ENCODE results near the gene KCNH4. TPM values are rescaled to one million over a fixed set of nuclear protein-coding genes. Genes with fewer than 3 reads are reported as not detected.

The KCNH4 gene
- total RNA-seq, 1 experiment from 2014 or later, result not detected

DNA sequence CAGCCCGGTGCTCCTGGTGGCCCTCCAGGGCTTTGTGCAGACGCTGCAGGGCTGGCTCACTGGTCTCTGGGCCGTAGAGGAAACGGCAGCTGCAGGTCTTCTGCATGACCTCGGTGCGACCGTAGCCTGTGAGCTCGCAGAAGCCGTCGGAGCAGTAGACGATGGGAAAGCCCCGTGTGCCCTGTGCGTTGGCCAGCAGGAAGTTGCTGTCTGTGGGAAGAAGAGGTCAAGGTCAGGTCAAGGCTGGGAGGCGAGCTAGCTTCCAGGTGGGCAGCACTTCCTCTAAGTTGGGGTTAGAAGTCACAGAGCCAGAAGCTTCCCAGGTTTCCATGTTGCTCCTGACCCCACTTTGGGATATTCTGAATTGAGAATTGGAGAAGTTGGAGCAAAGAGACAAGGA is 2.1 kb downstream of the KCNH4 start:
- H3K27me3 ChIP-seq (ENCODE audit: insufficient read depth, low read length), result peaks cover 3% of the 10 kb centered on the region; the same call in 1 of the 2 replicates

More for the DNA sequence above, 2.1 kb downstream of the KCNH4 start:
- Histone ChIP-seq H3K9me3 (ENCODE audit: control insufficient read depth in 1 of 2, insufficient read depth in 1 of 2, low read depth in 1 of 2, low read length in 2 of 2) (no peaks in the 10 kb centered on the region), H3K79me2 (ENCODE audit: insufficient read depth, low read length) (no peaks in the 10 kb centered on the region), H3K27ac (ENCODE audit: low read depth, low read length) (no peak overlapping the region), H2AFZ (ENCODE audit: low read depth, low read length, poor library complexity, severe bottlenecking) (no peak overlapping the region), H3K4me2 (ENCODE audit: low read length) (no peak overlapping the region), H3K9ac (ENCODE audit: low read length) (no peak overlapping the region), H3K36me3 (ENCODE audit: control insufficient read depth in 1 of 2, insufficient read depth in 2 of 2, low read length in 2 of 2) (no peaks in the 10 kb centered on the region), H3K9me2 (ENCODE audit: insufficient read depth) (no peaks in the 10 kb centered on the region), H3K4me1 (ENCODE audit: control insufficient read depth in 1 of 2, insufficient read depth in 2 of 2, low read length in 2 of 2) (peaks cover 9 to 13% of the 10 kb centered on the region in 2 experiments), H3K4me3 (replicated peaks in 1 of 2; ENCODE audit: low read depth in 1 of 2, low read length in 2 of 2) (no peak overlapping the region), H4K20me1 (ENCODE audit: insufficient read depth) (no peaks in the 10 kb centered on the region)
- no TSS peak for BruUV-seq (replicated peaks)
- no peak for TF ChIP-seq CBX3 (IDR thresholded peaks at IDR 0.05; ENCODE audit: low read depth)
- TF ChIP-seq, protein P1, sequence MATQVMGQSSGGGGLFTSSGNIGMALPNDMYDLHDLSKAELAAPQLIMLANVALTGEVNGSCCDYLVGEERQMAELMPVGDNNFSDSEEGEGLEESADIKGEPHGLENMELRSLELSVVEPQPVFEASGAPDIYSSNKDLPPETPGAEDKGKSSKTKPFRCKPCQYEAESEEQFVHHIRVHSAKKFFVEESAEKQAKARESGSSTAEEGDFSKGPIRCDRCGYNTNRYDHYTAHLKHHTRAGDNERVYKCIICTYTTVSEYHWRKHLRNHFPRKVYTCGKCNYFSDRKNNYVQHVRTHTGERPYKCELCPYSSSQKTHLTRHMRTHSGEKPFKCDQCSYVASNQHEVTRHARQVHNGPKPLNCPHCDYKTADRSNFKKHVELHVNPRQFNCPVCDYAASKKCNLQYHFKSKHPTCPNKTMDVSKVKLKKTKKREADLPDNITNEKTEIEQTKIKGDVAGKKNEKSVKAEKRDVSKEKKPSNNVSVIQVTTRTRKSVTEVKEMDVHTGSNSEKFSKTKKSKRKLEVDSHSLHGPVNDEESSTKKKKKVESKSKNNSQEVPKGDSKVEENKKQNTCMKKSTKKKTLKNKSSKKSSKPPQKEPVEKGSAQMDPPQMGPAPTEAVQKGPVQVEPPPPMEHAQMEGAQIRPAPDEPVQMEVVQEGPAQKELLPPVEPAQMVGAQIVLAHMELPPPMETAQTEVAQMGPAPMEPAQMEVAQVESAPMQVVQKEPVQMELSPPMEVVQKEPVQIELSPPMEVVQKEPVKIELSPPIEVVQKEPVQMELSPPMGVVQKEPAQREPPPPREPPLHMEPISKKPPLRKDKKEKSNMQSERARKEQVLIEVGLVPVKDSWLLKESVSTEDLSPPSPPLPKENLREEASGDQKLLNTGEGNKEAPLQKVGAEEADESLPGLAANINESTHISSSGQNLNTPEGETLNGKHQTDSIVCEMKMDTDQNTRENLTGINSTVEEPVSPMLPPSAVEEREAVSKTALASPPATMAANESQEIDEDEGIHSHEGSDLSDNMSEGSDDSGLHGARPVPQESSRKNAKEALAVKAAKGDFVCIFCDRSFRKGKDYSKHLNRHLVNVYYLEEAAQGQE (IDR thresholded peaks at IDR 0.05; ENCODE audit: low read depth), result no peak
- TF ChIP-seq CEBPB (IDR thresholded peaks at IDR 0.05; ENCODE audit: low read depth), result no peak
- TF ChIP-seq, protein P2, sequence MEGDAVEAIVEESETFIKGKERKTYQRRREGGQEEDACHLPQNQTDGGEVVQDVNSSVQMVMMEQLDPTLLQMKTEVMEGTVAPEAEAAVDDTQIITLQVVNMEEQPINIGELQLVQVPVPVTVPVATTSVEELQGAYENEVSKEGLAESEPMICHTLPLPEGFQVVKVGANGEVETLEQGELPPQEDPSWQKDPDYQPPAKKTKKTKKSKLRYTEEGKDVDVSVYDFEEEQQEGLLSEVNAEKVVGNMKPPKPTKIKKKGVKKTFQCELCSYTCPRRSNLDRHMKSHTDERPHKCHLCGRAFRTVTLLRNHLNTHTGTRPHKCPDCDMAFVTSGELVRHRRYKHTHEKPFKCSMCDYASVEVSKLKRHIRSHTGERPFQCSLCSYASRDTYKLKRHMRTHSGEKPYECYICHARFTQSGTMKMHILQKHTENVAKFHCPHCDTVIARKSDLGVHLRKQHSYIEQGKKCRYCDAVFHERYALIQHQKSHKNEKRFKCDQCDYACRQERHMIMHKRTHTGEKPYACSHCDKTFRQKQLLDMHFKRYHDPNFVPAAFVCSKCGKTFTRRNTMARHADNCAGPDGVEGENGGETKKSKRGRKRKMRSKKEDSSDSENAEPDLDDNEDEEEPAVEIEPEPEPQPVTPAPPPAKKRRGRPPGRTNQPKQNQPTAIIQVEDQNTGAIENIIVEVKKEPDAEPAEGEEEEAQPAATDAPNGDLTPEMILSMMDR (IDR thresholded peaks at IDR 0.05 in 2 of 3, conservative IDR thresholded peaks at IDR 0.05 in 1 of 3; ENCODE audit: borderline replicate concordance in 1 of 3, insufficient read depth in 1 of 3, low read depth in 2 of 3, low read length in 2 of 3), result no peak
- no peak for TF ChIP-seq JUND (IDR thresholded peaks at IDR 0.05)
- CTCF ChIA-PET, result no interaction called here
- intact Hi-C loops (cut with micrococcal nuclease), result no loop called here
- DNase-seq (ENCODE audit: low read depth, low spot score) (no peak), ATAC-seq (no peak)
- RAD21 ChIA-PET (ENCODE audit: low non-redundant PET in 1 of 2, low total read pairs in 2 of 2, uncharacterized antibody in 2 of 2, unreplicated experiment in 2 of 2), result no interaction called here
- POLR2A ChIA-PET, result no interaction called here

Data from HCT116 (cell line).